GM12878 (cell line): ENCODE data around the gene SLC25A28. TPM values are rescaled to one million over a fixed set of nuclear protein-coding genes. Genes with fewer than 3 reads are reported as not detected.
A peak's percentile ranks its signal among the peaks of the same experiment; 100 is the strongest.

Experiments used
- BMI1 ChIP-seq: fragments of 450-650 bp; IDR thresholded peaks from 2 replicates; pipeline ENCODE4 v1.6.1; 2016; ENCODE audit warnings: mild to moderate bottlenecking, moderate library complexity, borderline replicate concordance
- EZH2 ChIP-seq: IDR thresholded peaks from 2 replicates; pipeline ENCODE4 v1.6.1; 2012; ENCODE audit warnings: low read depth, mild to moderate bottlenecking, control low read depth, inconsistent platforms, low read length, borderline replicate concordance; ENCODE audit not compliant: control insufficient read depth
- GABPA ChIP-seq: IDR thresholded peaks from 2 replicates; pipeline ENCODE4 v1.6.1; 2014; ENCODE audit warnings: antibody characterized with exemption, low read depth, mild to moderate bottlenecking, inconsistent platforms
- HDAC2 ChIP-seq: fragments of 200-600 bp; sonication (generic); IDR thresholded peaks from 2 replicates; pipeline ENCODE4 v1.6.1; 2017
- IKZF1 ChIP-seq: fragments of 450-650 bp; conservative IDR thresholded peaks from 2 replicates; pipeline ENCODE4 v1.6.1; 2017; ENCODE audit warnings: antibody characterized with exemption, mild to moderate bottlenecking
- IRF4 ChIP-seq: IDR thresholded peaks from 2 replicates; pipeline ENCODE4 v1.6.1; 2011; ENCODE audit warnings: low read depth, low read length
- KLF5 ChIP-seq: fragments of 450-650 bp; IDR thresholded peaks from 2 replicates; pipeline ENCODE4 v1.6.1; 2014; ENCODE audit warnings: mild to moderate bottlenecking; ENCODE audit not compliant: partially characterized antibody
- MEF2A ChIP-seq: IDR thresholded peaks from 2 replicates; pipeline ENCODE4 v1.6.1; 2011; ENCODE audit warnings: low read depth, mild to moderate bottlenecking, low read length, moderate library complexity; ENCODE audit not compliant: insufficient read depth
- PAX5 ChIP-seq: IDR thresholded peaks from 2 replicates; pipeline ENCODE4 v1.6.1; 2011; ENCODE audit warnings: low read depth, low read length, borderline replicate concordance
- PBX3 ChIP-seq: IDR thresholded peaks from 2 replicates; pipeline ENCODE4 v1.6.1; 2011; ENCODE audit warnings: mild to moderate bottlenecking, low read depth, low read length, moderate library complexity; ENCODE audit not compliant: insufficient replicate concordance
- SIN3A ChIP-seq: IDR thresholded peaks from 2 replicates; pipeline ENCODE4 v1.6.1; 2012; ENCODE audit warnings: low read depth, low read length, improper control_type of control experiment
- SMARCA5 ChIP-seq: fragments of 450-650 bp; IDR thresholded peaks from 2 replicates; pipeline ENCODE4 v1.6.1; 2017; ENCODE audit warnings: mild to moderate bottlenecking
- SMC3 ChIP-seq: IDR thresholded peaks from 2 replicates; pipeline ENCODE4 v1.6.1; 2011; ENCODE audit warnings: low read length, improper control_type of control experiment, borderline replicate concordance
- SREBF1 ChIP-seq: IDR thresholded peaks from 2 replicates; pipeline ENCODE4 v1.6.1; 2012; ENCODE audit warnings: mild to moderate bottlenecking, low read length
- TCF12 ChIP-seq: IDR thresholded peaks from 2 replicates; pipeline ENCODE4 v1.6.1; 2011; ENCODE audit warnings: low read depth, mild to moderate bottlenecking, low read length
- polyA plus RNA-seq, 11 experiments: library from polyadenylated mRNA; depleted of rRNA in 4 of 11; unstranded in 6 of 11; stranded (reverse) in 5 of 11; fragments of >200 nt; fragmentation: Nextera tagmentation in 4 of 11; fragmentation: Illumina TruSeq in 1 of 11; extraction: Ambion mirVana in 4 of 11; extraction: Trizol in 1 of 11; gene quantifications; 1 replicate in 1 of 11; 2 replicates in 10 of 11; pipeline versions ENCODE4 v1.2.1 to v1.2.3, GENCODE V29; 2011 to 2016; ENCODE audit warnings: inconsistent platforms in 2 of 11, missing spikeins in 2 of 11, low read depth in 1 of 11
- total RNA-seq, 4 experiments: library from RNA; depleted of rRNA in 3 of 4; stranded (reverse); fragments of >200 nt in 3 of 4; fragmentation: Illumina TruSeq in 1 of 4; extraction: Trizol in 1 of 4; gene quantifications; 2 replicates each; pipeline versions ENCODE4 v1.2.1 to v1.2.3, GENCODE V29; 2013 to 2021
- TF ChIP-seq, protein P1 (sequence below): fragments of 450-650 bp; IDR thresholded peaks from 2 replicates; pipeline ENCODE4 v1.6.1; 2017; ENCODE audit warnings: mild to moderate bottlenecking, moderate library complexity
- TF ChIP-seq, protein P2 (sequence below): IDR thresholded peaks from 2 replicates; pipeline ENCODE4 v1.6.1; 2012; ENCODE audit warnings: low read length, inconsistent platforms
- TF ChIP-seq, protein P3 (sequence below): fragments of 450-650 bp; IDR thresholded peaks from 2 replicates; pipeline ENCODE4 v1.6.1; 2017; ENCODE audit warnings: mild to moderate bottlenecking, moderate library complexity

The SLC25A28 gene
- total and polyA plus RNA-seq, 10 of the 15 experiments (the other 5 are each of a cell fraction or from before 2014, with no cell fraction given), result 7.5 to 47.8 (median 24.9) TPM

GRCh38 chr10:99619851-99620710, at the start of gene SLC25A28 (continued):
- TF ChIP-seq, protein P1, sequence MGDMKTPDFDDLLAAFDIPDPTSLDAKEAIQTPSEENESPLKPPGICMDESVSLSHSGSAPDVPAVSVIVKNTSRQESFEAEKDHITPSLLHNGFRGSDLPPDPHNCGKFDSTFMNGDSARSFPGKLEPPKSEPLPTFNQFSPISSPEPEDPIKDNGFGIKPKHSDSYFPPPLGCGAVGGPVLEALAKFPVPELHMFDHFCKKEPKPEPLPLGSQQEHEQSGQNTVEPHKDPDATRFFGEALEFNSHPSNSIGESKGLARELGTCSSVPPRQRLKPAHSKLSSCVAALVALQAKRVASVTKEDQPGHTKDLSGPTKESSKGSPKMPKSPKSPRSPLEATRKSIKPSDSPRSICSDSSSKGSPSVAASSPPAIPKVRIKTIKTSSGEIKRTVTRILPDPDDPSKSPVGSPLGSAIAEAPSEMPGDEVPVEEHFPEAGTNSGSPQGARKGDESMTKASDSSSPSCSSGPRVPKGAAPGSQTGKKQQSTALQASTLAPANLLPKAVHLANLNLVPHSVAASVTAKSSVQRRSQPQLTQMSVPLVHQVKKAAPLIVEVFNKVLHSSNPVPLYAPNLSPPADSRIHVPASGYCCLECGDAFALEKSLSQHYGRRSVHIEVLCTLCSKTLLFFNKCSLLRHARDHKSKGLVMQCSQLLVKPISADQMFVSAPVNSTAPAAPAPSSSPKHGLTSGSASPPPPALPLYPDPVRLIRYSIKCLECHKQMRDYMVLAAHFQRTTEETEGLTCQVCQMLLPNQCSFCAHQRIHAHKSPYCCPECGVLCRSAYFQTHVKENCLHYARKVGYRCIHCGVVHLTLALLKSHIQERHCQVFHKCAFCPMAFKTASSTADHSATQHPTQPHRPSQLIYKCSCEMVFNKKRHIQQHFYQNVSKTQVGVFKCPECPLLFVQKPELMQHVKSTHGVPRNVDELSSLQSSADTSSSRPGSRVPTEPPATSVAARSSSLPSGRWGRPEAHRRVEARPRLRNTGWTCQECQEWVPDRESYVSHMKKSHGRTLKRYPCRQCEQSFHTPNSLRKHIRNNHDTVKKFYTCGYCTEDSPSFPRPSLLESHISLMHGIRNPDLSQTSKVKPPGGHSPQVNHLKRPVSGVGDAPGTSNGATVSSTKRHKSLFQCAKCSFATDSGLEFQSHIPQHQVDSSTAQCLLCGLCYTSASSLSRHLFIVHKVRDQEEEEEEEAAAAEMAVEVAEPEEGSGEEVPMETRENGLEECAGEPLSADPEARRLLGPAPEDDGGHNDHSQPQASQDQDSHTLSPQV, result no peak
- TF ChIP-seq PAX5 (no peak), SMARCA5 (no peak), BMI1 (no peak), MEF2A (no peak), SMC3 (no peak), HDAC2 (no peak), PBX3 (peak; percentile 96), SIN3A (no peak), TCF12 (no peak), SREBF1 (0 out of 2 replicates have a peak, but pooled peaks have one; percentile 39), GABPA (no peak), EZH2 (no peak), IKZF1 (0 out of 2 replicates have a peak, but pooled peaks have one; percentile 23), KLF5 (no peak), IRF4 (no peak)
- TF ChIP-seq, protein P2, sequence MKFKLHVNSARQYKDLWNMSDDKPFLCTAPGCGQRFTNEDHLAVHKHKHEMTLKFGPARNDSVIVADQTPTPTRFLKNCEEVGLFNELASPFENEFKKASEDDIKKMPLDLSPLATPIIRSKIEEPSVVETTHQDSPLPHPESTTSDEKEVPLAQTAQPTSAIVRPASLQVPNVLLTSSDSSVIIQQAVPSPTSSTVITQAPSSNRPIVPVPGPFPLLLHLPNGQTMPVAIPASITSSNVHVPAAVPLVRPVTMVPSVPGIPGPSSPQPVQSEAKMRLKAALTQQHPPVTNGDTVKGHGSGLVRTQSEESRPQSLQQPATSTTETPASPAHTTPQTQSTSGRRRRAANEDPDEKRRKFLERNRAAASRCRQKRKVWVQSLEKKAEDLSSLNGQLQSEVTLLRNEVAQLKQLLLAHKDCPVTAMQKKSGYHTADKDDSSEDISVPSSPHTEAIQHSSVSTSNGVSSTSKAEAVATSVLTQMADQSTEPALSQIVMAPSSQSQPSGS, result no peak
- TF ChIP-seq, protein P3, sequence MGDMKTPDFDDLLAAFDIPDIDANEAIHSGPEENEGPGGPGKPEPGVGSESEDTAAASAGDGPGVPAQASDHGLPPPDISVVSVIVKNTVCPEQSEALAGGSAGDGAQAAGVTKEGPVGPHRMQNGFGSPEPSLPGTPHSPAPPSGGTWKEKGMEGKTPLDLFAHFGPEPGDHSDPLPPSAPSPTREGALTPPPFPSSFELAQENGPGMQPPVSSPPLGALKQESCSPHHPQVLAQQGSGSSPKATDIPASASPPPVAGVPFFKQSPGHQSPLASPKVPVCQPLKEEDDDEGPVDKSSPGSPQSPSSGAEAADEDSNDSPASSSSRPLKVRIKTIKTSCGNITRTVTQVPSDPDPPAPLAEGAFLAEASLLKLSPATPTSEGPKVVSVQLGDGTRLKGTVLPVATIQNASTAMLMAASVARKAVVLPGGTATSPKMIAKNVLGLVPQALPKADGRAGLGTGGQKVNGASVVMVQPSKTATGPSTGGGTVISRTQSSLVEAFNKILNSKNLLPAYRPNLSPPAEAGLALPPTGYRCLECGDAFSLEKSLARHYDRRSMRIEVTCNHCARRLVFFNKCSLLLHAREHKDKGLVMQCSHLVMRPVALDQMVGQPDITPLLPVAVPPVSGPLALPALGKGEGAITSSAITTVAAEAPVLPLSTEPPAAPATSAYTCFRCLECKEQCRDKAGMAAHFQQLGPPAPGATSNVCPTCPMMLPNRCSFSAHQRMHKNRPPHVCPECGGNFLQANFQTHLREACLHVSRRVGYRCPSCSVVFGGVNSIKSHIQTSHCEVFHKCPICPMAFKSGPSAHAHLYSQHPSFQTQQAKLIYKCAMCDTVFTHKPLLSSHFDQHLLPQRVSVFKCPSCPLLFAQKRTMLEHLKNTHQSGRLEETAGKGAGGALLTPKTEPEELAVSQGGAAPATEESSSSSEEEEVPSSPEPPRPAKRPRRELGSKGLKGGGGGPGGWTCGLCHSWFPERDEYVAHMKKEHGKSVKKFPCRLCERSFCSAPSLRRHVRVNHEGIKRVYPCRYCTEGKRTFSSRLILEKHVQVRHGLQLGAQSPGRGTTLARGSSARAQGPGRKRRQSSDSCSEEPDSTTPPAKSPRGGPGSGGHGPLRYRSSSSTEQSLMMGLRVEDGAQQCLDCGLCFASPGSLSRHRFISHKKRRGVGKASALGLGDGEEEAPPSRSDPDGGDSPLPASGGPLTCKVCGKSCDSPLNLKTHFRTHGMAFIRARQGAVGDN, result no peak
